HG03139 (cell line): ENCODE data around the gene MRPL51.
"Not testable (repeated sequence)": the region's sequence is repeated elsewhere in the genome, so short reads cannot be mapped to it uniquely, and the experiment has no call there.

ENCODE experiments used
- ATAC-seq: cut with Tn5 transposase; IDR thresholded peaks from one replicate; pipeline ENCODE4 v1.9.1; 2021; ENCODE audit not compliant: unreplicated experiment

MRPL51 gene

DNA sequence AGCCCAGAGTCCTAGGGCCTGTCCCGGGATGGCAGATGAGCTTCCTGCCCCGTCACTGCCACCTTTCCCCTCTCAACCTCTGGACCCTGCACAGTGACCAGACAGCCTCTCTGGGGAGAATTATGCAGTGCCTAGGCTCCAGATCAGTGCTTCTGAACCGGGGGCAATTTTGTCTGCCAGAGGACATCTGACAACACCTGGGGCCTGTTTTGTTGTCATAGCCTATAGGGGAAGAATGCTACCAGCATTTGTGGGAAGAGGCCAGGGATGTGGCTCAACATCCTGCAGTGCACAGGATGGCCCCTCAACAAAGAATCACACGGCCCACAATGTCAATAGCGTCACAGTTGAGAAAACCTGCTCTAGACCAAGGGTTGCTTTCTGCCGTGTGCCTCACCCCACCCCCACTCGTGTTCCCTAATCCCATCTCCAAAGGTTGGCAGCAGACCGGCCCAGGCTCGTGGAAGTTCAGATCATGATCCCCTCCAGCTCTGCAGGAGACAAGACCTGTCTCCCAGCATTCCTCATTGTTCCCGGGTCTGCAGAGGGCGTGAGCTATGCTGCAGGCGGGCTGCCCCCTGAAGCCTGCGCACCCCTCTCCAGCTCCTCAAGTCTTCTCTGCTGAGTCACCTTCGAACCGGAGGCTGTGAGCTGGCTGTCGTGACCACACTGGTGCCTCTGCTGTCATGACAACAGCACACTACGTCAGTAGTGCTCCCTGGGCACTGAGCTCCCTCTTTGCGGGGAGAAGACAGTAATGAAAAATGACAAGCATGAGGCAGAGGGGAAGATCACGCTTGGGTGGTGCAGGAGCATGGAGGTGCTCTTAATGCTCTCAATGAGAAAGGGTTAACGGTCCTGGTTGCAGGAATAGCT lies 39.2 kb upstream of the MRPL51 start:
- no peak for ATAC-seq

DNA sequence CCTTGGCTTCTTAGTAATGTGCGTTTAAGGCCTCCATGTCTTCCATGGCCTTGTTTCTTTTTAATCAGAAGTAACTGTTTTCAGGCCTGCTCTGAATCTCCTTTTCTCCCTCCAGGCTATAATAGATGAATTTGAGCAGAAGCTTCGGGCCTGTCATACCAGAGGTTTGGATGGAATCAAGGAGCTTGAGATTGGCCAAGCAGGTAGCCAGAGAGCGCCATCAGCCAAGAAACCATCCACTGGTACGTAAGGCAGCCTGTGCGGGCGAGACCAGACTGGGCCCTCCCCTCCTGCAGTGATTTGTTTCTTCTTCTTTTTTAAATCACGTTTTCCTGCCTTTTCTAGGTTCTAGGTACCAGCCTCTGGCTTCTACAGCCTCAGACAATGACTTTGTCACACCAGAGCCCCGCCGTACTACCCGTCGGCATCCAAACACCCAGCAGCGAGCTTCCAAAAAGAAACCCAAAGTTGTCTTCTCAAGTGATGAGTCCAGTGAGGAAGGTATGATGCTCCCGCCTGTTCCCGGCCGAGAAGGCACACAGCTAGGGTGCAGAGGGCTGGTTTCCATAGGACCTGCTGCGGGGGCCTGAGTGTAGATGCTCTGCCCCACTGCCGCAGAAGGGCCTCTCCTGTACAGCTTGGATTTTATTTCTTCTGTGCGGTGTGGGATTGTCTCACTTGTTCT lies 37.7 kb upstream of the MRPL51 start:
- ATAC-seq = no peak

DNA sequence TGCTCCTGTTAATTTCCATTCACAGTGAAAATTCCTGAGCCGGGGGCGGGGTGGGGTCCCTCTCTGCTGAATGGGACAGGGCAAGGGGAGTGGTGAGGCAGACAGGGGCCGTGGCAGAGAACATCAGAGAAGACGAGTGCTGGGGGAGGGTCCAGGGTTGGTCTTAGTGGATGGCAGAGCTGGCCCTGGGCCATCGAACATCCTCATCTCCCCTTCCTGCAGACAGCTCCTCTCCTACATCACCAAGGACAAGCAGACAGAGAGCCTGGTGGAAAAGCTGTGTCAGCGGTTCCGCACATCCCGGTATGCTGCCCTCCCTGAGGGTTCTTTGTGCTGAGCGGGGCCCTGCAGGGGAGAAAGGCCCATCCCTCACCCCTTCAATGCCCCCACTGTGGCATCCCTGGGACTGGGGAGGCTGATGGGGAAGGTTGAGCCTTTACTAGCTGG lies 36.3 kb upstream of the MRPL51 start:
- ATAC-seq = no peak

DNA sequence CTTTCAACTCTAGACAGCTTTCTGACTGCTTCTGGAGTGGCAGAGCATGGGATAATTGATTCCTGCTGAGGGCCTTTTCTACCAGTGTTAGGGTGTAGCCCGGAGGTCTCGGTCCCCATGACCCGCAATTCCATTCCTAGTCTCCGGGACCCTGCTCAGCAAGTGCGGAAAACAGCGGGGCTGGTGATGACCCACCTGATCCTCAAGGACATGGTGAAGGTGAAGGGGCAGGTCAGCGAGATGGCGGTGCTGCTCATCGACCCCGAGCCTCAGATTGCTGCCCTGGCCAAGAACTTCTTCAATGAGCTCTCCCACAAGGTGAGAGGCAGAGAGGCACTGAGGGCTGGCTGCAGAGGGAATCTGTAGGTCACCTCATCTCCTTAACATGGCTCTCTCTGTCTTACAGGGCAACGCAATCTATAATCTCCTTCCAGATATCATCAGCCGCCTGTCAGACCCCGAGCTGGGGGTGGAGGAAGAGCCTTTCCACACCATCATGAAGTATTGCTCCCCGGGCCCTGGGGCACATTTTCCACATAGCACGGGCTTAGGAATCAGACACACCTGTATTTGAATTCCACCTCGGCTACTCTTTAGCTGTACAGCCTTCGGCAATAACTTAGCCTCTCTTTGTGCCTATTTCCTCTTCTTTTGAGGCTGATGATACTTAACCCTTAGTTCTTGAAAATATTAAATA lies 35.6 kb upstream of the MRPL51 start:
- ATAC-seq = no peak

DNA sequence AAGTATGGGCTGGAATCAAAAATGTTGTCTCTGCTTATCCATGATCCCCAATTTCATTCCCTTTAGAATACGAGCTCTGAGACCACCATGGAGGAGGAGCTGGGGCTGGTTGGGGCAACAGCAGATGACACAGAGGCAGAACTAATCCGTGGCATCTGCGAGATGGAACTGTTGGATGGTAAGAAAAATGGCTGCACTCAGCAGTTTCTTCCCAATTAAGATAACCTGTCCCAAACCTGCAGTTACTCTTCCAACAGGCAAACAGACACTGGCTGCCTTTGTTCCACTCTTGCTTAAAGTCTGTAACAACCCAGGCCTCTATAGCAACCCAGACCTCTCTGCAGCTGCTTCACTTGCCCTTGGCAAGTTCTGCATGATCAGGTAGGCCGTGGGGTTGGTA lies 34.6 kb upstream of the MRPL51 start:
- ATAC-seq = no peak

DNA sequence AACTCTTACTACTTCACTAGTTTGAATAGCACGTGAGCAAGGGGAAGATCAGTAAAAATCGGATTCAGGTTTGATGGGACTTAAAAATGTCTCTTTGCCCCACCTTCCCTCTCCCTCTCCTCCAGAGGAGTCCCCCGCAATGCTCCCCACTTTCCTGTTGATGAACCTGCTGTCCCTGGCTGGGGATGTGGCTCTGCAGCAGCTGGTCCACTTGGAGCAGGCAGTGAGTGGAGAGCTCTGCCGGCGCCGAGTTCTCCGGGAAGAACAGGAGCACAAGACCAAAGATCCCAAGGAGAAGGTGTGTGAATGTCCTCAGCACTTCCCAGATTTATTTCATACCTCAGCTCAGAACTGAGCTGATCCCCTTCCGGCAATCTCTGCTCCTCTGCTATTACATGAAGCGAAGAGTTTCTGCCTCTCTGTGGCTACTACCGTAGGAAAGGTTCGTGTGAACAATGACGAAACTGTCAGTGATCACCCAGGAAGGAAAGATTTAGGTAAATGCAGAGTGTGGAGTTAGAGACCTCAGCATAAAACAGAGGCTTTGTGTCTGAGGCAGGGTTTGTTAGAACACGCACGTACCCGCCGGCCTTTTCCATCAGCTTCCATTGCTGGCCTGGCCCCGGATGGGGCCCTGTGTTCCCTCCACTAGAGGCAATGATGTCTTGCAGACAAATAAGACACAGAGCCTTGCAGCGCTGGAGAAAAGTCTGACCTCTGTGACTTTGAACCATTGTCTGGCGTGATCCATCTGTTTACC lies 33.9 kb upstream of the MRPL51 start:
- no peak for ATAC-seq

DNA sequence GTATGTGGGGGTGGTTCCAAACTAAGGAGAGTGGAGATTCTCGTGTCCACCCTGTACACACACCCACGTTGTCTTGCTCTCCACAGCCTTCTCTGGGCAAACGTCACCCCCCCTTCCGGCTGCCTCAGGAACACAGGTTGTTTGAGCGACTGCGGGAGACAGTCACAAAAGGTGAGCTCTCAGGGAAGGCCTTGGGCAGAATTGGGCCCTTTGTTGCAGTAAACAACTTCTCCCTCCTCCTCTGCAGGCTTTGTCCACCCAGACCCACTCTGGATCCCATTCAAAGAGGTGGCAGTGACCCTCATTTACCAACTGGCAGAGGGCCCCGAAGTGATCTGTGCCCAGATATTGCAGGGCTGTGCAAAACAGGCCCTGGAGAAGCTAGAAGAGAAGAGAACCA lies 33.1 kb upstream of the MRPL51 start:
- no peak for ATAC-seq

DNA sequence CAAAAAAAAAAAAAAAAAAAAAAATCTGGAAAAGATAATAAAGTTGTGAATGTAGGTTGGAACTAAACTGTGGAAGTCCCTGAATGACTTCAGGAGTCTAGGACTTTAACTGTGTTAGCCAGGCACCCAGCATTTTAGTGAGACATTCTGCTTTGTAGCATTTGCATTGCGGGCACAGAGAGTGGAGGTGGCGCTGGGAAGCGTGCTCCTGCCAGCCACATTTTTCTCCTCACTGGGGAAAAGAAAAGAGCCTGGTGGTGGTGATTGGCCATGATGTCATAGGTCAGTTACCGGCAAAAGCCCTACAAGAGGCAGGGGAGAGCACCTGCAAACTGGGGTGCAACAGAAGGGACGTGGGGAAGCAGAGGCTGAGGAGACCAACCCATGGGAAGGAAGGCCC lies 31.6 kb upstream of the MRPL51 start:
- ATAC-seq = no peak

DNA sequence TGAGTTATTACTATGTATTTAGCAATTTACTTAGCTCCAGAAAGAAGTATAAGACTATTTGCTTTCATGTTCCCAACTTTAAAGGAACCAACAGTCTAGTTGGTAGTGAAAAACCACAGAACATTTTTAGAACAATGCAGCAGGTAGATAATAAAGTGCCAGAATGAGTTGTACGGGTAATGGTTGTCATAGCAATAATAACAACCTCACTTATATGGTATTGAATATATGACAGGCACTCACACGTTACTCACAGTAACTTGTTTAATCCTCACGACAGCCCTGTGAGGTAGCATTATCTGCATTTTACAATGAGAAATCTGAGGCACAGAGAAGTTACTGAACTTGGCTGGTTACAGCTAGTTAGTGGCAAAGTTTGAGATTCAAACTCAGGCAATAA lies 30.6 kb upstream of the MRPL51 start:
- ATAC-seq = no peak

DNA sequence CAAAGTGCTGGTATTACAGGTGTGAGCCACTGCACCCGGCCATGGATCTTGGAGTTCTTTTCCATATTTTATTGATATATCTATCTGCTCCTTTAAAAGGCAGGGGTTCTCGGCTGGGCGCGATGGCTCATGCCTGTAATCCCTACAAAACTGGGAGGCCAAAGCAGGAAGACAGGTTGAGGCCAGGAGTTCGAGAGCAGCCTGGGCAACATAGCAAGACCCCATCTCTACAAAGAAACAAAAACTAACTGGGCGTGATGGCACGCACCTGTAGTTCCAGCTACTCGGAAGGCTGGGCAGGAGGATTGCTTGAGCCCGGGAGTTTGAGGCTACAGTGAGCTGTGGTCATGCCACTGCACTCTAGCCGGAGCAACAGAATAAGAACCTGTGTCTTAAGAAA lies 29.1 kb upstream of the MRPL51 start:
- no peak for ATAC-seq

DNA sequence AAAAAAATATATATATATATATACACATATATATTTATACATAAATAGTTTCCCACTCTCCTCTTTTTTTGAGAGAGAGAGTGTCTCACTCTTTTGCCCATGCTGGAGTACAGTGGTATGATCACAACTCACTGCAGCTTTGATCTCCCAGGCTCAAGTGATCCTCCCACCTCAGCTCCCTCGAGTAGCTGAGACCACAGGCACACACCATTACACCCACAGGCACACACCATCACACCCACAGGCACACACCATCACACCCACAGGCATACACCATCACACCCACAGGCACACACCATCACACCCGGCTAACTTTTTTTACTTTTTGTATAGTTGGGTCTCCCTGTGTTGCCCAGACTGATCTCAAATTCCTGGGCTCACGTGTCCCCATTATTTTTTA lies 27.1 kb upstream of the MRPL51 start:
- no peak for ATAC-seq

DNA sequence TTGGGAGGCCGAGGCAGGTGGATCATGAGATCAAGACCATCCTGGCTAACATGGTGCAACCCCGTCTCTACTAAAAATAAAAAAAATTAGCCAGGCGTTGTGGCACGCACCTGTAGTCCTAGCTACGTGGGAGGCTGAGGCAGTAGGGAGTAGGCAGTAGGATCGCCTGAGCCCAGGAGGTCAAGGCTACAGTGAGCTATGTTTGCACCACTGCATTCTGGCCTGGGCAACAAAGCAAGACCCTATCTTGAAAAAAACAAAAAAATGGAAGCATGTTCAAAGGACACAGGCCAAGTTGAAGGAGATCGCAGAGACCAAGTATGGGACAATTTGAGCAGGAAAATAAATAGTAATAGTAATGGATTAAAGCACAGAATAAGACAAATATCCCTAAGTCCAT lies 15.0 kb upstream of the MRPL51 start:
- no peak for ATAC-seq

DNA sequence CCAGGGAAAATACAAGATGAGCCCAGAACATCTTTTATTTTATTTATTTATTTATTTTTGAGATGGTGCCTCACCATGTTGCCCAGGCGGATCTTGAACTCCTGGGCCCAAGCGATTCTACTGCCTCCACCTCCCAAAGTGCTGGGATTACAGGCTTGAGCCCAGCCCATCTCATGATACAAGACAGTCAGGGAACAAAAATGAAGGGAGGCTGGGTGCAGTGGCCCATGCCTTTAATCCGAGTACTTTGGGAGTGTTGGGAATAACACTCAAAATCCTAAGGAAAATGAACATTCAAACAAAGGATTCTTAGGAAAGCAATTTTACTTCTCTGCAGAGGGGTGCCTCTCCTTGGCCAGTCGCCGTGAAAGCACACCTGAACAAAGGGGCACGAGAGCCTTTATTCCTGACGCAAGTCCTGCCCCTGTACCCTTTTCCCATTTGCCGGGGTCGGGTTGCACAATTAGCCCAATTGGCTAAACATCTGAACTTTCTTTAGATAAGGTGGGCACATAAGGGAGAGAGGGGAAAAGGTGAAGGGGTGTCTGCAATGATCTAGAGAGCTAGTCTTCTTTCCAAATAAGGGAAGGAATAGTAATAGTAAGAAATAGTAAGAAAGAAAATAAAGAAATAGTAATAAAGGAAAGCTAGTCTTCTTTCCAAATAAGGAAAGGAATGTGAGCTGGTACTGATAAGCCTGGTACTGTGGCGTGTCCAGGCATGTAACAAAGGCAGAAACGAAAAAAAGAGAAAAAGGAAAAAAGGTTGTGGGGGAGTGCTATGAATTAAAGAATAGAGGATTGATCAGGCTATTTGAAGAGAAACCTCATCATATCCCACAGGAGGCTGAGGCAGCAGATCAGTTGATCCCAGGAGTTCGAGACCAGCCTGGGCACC lies 14.3 kb upstream of the MRPL51 start:
- no peak for ATAC-seq

DNA sequence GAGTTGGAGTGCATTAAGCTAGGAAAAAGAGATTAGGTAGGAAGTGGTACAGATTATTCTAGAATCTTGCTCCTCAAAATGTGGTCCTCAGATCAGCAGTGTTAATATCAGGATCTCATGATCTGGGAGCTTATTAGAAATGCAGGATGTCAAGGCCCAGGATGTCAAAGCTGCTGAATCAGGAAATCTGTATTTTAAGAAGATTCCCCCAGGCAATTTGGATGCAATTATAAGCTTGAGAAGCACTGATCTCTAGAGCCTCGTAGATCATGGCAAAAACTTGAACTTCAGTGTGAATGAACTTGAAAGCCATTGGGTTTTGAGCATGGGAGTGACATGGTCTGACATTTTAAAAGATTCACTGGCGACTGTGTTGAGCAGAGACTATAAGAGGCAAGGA lies 7.4 kb upstream of the MRPL51 start:
- no peak for ATAC-seq

DNA sequence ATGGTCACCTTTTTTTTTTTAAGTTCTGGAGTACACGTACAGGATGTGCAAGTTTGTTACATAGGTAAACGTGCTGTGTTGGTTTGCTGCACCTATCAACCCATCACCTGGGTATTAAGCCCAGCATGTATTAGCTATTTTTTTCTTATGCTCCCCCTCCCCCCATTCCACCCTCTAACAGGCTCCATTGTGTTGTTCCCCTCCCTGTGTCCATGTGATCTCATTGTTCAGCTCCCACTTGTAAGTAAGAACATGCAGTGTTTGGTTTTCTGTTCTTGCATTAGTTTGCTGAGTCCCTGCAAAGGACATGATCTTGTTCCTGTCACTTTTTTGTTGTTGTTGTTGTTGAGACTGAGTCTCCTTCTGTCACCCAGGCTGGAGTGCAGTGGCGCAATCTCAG lies 4.2 kb upstream of the MRPL51 start:
- ATAC-seq = not testable (repeated sequence)

DNA sequence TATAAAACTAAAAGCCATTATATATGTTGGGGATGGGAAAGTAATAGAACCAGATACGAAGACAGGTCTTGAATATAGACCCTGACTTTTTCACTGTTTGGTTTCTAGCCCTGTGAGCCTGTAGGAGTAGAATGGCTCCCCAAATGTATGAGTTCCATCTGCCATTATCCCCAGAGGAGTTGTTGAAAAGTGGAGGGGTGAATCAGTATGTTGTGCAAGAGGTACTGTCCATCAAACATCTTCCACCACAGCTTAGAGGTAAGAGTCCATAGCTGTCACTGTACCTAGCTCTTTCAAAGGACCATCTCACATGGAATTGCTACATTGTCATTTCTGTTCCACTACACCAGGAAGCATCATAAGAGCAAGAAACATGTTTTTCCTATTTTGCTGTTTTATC lies 1.9 kb upstream of the MRPL51 start:
- no peak for ATAC-seq

DNA sequence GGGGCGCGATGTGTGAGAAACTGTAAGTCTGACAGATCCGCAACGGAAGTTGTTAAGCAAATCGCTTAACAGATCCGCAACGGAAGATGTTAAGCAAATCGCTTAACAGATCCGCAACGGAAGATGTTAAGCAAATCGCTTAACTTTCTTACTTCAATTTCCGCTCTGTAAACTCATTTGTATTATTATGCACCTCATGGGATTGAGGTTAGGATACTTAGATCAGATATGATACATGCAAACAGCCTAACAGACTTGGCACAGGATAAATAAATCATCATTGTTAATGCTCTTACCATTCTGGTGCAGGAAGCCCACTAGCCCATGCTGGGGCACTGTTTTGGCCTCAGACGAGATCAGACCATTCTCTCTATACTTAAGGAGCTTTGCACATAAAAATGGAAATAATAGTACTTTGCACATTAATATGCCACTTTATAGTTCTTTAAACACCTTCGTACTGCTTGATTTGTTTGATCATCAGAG lies 1.2 kb upstream of the MRPL51 start:
- peak; percentile 27 for ATAC-seq

DNA sequence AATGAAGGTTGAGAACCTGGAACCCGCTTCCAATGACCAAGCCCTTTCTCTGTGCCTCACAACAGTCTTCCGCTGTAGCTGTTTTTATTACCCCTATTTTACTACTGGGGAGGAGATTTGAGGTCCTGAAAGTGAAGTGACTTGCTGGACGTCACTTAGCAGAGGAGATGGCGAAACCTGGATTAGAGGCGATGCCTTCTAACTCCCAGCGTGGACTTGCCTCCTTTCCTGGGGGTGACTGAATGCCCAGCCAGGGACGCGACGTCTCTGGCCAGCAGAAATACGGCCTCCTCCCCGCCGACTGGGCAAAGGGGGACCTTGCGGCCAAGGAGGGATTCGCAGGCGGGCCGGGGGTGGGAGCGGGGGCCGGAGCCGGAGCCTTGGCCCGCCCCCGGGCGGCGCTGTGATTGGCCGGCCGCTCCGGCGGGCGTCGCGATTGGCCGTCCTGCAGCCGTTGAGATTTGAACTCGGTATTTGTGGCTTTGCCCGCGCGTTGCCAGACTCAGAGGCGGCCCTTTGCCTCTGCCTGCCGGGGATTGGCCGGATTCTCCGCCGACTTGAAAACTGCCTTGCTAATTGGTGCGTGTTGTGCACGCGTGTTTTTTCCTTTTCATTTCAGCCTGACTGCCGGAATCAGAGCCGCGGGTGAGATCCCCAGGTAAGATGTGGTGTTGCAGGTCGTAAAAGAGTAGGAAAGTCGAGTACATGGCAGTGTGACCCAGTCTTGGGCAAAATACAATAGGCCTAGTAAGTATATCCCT lies 615 bp upstream of the MRPL51 start, which contains the start of gene NCAPD2:
Gene NCAPD2, plus strand, starts transcription at position 606 of the 761 bp plus-strand sequence. CDS start 997 bp downstream, outside the sequence.
- ATAC-seq = peak; percentile 77

DNA sequence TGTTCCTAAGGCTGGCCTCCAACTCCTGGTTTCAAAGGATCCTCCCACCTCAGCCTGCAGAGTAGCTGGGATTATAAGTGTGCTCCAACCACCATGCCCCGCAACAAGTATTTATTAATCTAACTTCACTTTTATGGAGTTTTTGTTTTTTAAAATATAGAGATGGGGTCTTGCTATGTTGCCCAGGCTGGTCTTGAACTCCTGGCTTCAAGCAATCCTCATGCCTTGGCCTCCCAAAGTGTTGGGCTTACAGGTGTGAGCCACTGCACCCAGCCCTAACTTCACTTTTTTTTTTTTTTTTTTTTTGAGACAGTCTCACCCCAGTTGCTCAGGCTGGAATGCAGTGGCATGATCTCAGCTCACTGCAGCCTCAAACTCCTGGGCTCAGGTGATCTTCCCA lies 2.4 kb downstream of the MRPL51 start:
- ATAC-seq = not testable (repeated sequence)
